Measurements from ENCODE around the gene GNG13.

- TF ChIP-seq CTCF (IDR thresholded peaks at IDR 0.05) = no peak
- no peak for TF ChIP-seq POLR2A (IDR thresholded peaks at IDR 0.05)
Observed at GRCh38 chr16:799948-800833, at the start of gene GNG13.
